ENCODE results near the gene FRY. TPM values are rescaled to one million over a fixed set of nuclear protein-coding genes. Genes with fewer than 3 reads are reported as not detected.

The FRY gene
- polyA plus RNA-seq, 1 experiment, result 24.6 TPM

DNA sequence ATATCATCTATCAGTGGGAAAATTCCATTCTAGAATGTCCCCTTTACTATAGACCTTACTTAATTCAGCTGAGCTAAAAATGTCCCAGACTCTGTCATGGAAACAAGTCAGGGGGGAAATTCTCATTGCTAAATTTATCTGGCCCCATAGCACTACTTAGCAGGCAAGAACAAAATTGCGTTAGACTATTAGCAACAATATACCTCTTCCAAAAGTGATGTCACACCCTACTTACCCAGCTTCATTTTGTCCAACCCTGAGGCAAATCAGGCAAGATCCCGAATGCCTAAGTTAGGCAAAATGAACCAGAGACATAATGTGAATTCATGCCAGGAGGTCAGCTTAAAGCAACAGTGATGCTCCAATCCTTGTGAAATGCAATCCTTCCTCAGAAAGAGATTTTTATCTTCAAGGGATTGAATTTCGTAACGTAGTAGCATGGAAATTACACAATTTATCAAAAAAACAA lies 93.7 kb downstream of the FRY start:
- POLR2A ChIA-PET, result no interaction called here
- H3K27me3 ChIP-seq (ENCODE audit: control insufficient read depth, insufficient read depth, low read length), result no peaks in the 10 kb centered on the region
- CTCF ChIA-PET, result interaction anchor here (0.6 kb wide), 1 partner anchor 19 kb away, joined by 3 read pairs; no protein-coding TSS in a partner anchor
- H3K4me3 ChIP-seq (ENCODE audit: low read depth, low read length), result no peak overlapping the region
- no peak overlapping the region for H3K27ac ChIP-seq (ENCODE audit: low read depth, low read length)
- TF ChIP-seq, protein P1, sequence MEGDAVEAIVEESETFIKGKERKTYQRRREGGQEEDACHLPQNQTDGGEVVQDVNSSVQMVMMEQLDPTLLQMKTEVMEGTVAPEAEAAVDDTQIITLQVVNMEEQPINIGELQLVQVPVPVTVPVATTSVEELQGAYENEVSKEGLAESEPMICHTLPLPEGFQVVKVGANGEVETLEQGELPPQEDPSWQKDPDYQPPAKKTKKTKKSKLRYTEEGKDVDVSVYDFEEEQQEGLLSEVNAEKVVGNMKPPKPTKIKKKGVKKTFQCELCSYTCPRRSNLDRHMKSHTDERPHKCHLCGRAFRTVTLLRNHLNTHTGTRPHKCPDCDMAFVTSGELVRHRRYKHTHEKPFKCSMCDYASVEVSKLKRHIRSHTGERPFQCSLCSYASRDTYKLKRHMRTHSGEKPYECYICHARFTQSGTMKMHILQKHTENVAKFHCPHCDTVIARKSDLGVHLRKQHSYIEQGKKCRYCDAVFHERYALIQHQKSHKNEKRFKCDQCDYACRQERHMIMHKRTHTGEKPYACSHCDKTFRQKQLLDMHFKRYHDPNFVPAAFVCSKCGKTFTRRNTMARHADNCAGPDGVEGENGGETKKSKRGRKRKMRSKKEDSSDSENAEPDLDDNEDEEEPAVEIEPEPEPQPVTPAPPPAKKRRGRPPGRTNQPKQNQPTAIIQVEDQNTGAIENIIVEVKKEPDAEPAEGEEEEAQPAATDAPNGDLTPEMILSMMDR (IDR thresholded peaks at IDR 0.05; ENCODE audit: low read depth, low read length), result no peak
- H3K9me3 ChIP-seq (ENCODE audit: control insufficient read depth, insufficient read depth, low read length), result no peaks in the 10 kb centered on the region
- no peak for DNase-seq (ENCODE audit: low read depth, low spot score)

DNA sequence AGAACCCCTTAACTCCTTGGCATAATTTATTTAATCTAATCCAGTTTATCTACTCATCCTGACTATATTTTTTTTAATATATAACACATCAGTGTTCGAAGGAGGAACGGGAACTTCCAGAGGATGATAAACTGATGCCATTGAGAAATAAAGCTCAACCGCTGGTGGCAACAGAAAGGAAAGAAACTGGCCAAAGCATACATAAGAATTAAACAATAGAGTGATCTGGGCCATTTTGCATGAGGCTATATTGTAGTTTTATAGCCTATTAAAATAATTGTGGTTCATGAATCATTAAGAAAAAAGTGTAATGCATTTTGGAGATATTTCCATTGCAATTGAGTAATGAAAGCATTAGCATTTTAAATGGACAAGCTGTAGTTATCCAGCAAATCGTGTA lies 94.2 kb downstream of the FRY start:
- ChIA-PET CTCF (interaction anchor here (0.6 kb wide), 1 partner anchor 84 kb away, joined by 3 read pairs; no protein-coding TSS in a partner anchor), POLR2A (no interaction called here)
- Histone ChIP-seq H3K4me3 (ENCODE audit: low read depth, low read length) (no peak overlapping the region), H3K9me3 (ENCODE audit: control insufficient read depth, insufficient read depth, low read length) (no peaks in the 10 kb centered on the region), H3K27ac (ENCODE audit: low read depth, low read length) (no peak overlapping the region), H3K27me3 (ENCODE audit: control insufficient read depth, insufficient read depth, low read length) (no peaks in the 10 kb centered on the region)
- TF ChIP-seq, protein P1 (IDR thresholded peaks at IDR 0.05; ENCODE audit: low read depth, low read length), result no peak
- DNase-seq (ENCODE audit: low read depth, low spot score), result no peak

- ChIA-PET POLR2A (no interaction called here), CTCF (interaction anchor here (0.6 kb wide), 1 partner anchor 85 kb away, joined by 3 read pairs; no protein-coding TSS in a partner anchor)
- Histone ChIP-seq H3K27me3 (ENCODE audit: control insufficient read depth, insufficient read depth, low read length) (no peaks in the 10 kb centered on the region), H3K4me3 (ENCODE audit: low read depth, low read length) (no peak overlapping the region), H3K9me3 (ENCODE audit: control insufficient read depth, insufficient read depth, low read length) (no peaks in the 10 kb centered on the region), H3K27ac (ENCODE audit: low read depth, low read length) (peak overlapping the region; percentile 13)
- DNase-seq (ENCODE audit: low read depth, low spot score), result no peak
- TF ChIP-seq, protein P1 (IDR thresholded peaks at IDR 0.05; ENCODE audit: low read depth, low read length), result no peak
Observed at GRCh38 chr13:32126278-32126677, 94.7 kb downstream of the FRY start.

DNA sequence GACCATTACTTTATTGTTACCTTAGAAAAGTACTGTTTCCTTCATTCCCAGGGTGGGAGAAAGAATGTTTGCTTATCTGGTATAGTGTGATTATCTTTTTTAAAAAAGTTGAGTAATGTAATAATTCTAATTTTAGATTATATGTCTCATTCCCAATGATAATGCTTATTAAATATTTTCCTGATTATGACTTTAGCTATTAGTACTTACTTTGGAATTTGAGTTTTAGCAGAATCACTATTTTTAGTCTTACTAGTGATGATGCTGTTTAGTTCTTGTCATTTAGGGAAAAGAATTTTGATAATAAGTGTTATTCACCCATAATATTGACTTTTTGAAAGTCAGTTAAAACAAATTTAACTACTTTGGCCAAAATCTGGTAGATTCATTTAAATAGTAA lies 95.2 kb downstream of the FRY start:
- TF ChIP-seq, protein P1 (IDR thresholded peaks at IDR 0.05; ENCODE audit: low read depth, low read length), result no peak
- no peak overlapping the region for H3K4me3 ChIP-seq (ENCODE audit: low read depth, low read length)
- POLR2A ChIA-PET, result no interaction called here
- DNase-seq (ENCODE audit: low read depth, low spot score), result no peak
- CTCF ChIA-PET, result no interaction called here
- no peaks in the 10 kb centered on the region for H3K27me3 ChIP-seq (ENCODE audit: control insufficient read depth, insufficient read depth, low read length)
- H3K27ac ChIP-seq (ENCODE audit: low read depth, low read length), result no peak overlapping the region
- no peaks in the 10 kb centered on the region for H3K9me3 ChIP-seq (ENCODE audit: control insufficient read depth, insufficient read depth, low read length)

- Histone ChIP-seq H3K27ac (ENCODE audit: low read depth, low read length) (no peak overlapping the region), H3K9me3 (ENCODE audit: control insufficient read depth, insufficient read depth, low read length) (no peaks in the 10 kb centered on the region), H3K27me3 (ENCODE audit: control insufficient read depth, insufficient read depth, low read length) (no peaks in the 10 kb centered on the region), H3K4me3 (ENCODE audit: low read depth, low read length) (no peak overlapping the region)
- DNase-seq (ENCODE audit: low read depth, low spot score), result no peak
- CTCF ChIA-PET, result no interaction called here
- TF ChIP-seq, protein P1 (IDR thresholded peaks at IDR 0.05; ENCODE audit: low read depth, low read length), result no peak
- POLR2A ChIA-PET, result no interaction called here
Observed at GRCh38 chr13:32127691-32128090, 96.1 kb downstream of the FRY start.

All from AG04450 (cell line).